Smooth muscle cell (in vitro differentiated cells): ENCODE measurements around the gene FAM114A1. TPM values are rescaled to one million over a fixed set of nuclear protein-coding genes. Genes with fewer than 3 reads are reported as not detected.

ENCODE experiments used
- DNase-seq: peaks from one replicate; lab custom pipeline; 2025; ENCODE audit not compliant: unreplicated experiment; lab: John Stamatoyannopoulos, UW
- H2AFZ ChIP-seq: fragments of 200-600 bp; sonication (generic); 2 replicates; pipeline ENCODE4 v1.6.0; 2016; ENCODE audit warnings: antibody characterized with exemption, low read depth, mild to moderate bottlenecking
- H3F3A ChIP-seq: fragments of 200-600 bp; sonication (generic); 2 replicates; pipeline ENCODE4 v1.6.0; 2017; ENCODE audit warnings: antibody characterized with exemption, low read depth
- H3K27ac ChIP-seq: fragments of 200-600 bp; sonication (generic); 2 replicates; pipeline ENCODE4 v1.5.1; 2016; ENCODE audit warnings: low read depth, mild to moderate bottlenecking
- H3K27me3 ChIP-seq: fragments of 200-600 bp; sonication (generic); 2 replicates; pipeline ENCODE4 v1.6.1; 2016; ENCODE audit warnings: low read depth, mild to moderate bottlenecking
- H3K36me3 ChIP-seq: fragments of 200-600 bp; sonication (generic); 2 replicates; pipeline ENCODE4 v1.5.1; 2016; ENCODE audit warnings: low read depth
- H3K4me1 ChIP-seq: fragments of 200-600 bp; sonication (generic); 2 replicates; pipeline ENCODE4 v1.5.1; 2016; ENCODE audit warnings: low read depth
- H3K4me2 ChIP-seq: fragments of 200-600 bp; sonication (generic); 2 replicates; pipeline ENCODE4 v1.6.0; 2016; ENCODE audit warnings: mild to moderate bottlenecking
- H3K4me3 ChIP-seq: fragments of 200-600 bp; sonication (generic); 2 replicates; pipeline ENCODE4 v1.5.1; 2016; ENCODE audit warnings: mild to moderate bottlenecking
- H3K79me2 ChIP-seq: fragments of 200-600 bp; sonication (generic); 2 replicates; pipeline ENCODE4 v1.6.0; 2016; ENCODE audit warnings: low read depth, mild to moderate bottlenecking
- H3K9ac ChIP-seq: fragments of 200-600 bp; sonication (generic); 2 replicates; pipeline ENCODE4 v1.6.0; 2016; ENCODE audit warnings: low read depth
- H3K9me3 ChIP-seq: fragments of 200-600 bp; sonication (generic); replicated peaks from 2 replicates; pipeline ENCODE4 v1.5.1; 2016; ENCODE audit warnings: low read depth
- H4K20me1 ChIP-seq: fragments of 200-600 bp; sonication (generic); 2 replicates; pipeline ENCODE4 v1.6.0; 2016; ENCODE audit warnings: low read depth
- CTCF ChIP-seq: fragments of 200-600 bp; sonication (generic); IDR thresholded peaks from 2 replicates; pipeline ENCODE4 v1.5.1; 2017; ENCODE audit warnings: borderline replicate concordance, mild to moderate bottlenecking, antibody characterized with exemption; ENCODE audit not compliant: insufficient read depth, poor library complexity, severe bottlenecking
- WGBS: methylation state at CpG from one replicate; pipeline ENCODE4 v1.1.7; 2016; ENCODE audit warnings: low lambda C conversion rate; 5-methylcytosine and 5-hydroxymethylcytosine counted together
- microRNA counts: library from miRNA; unstranded; fragments of <30 nt; microRNA quantifications from one replicate; lab custom pipeline; 2016
- microRNA-seq: library from miRNA; unstranded; fragments of <30 nt; microRNA quantifications from one replicate; pipeline ENCODE4, GENCODE V29; 2016; ENCODE audit warnings: borderline number of aligned reads
- polyA plus RNA-seq: library from polyadenylated mRNA; unstranded; fragments of >200 nt; fragmentation: Nextera tagmentation; extraction: Ambion mirVana; gene quantifications from 2 replicates; pipeline ENCODE4 v1.2.1, GENCODE V29; 2016
- small RNA-seq: library from RNA; depleted of rRNA; stranded (forward); fragments of <200 nt; gene quantifications from one replicate; pipeline ENCODE3, GENCODE V24; 2014
- total RNA-seq: library from RNA; depleted of rRNA; stranded (reverse); fragments of >200 nt; gene quantifications from 2 replicates; pipeline ENCODE4 v1.2.3, GENCODE V29; 2014

FAM114A1 gene
- total and polyA plus RNA-seq, 2 experiments from 2014 or later: 213 to 226 TPM

- Histone ChIP-seq H4K20me1 (no peaks in the 10 kb centered on the region), H3K9ac (no peak overlapping the region), H3K4me2 (no peak overlapping the region), H3K4me1 (no peaks in the 10 kb centered on the region), H3K9me3 (no peaks in the 10 kb centered on the region), H3K27ac (no peak overlapping the region), H3K4me3 (no peak overlapping the region), H3K36me3 (no peaks in the 10 kb centered on the region), H3F3A (no peaks in the 10 kb centered on the region), H3K27me3 (no peaks in the 10 kb centered on the region), H3K79me2 (no peaks in the 10 kb centered on the region), H2AFZ (no peak overlapping the region)
- 94% methylated on average over 3 of the region's 3 CpGs for WGBS
- no peak for DNase-seq
- no peak for TF ChIP-seq CTCF
These were observed 126.1 kb downstream of the FAM114A1 start for GRCh38 chr4:38993683-38994082.

- 98% methylated on average over 4 of the region's 4 CpGs for WGBS
These were observed 126.5 kb downstream of the FAM114A1 start for GRCh38 chr4:38994135-38994534.

More at GRCh38 chr4:38994135-38994534, 126.5 kb downstream of the FAM114A1 start:
- H3K27ac ChIP-seq: no peak overlapping the region
- H3K4me3 ChIP-seq: no peak overlapping the region
- H3K4me2 ChIP-seq: no peak overlapping the region
- no peaks in the 10 kb centered on the region for H3F3A ChIP-seq
- TF ChIP-seq CTCF: no peak
- no peaks in the 10 kb centered on the region for H3K4me1 ChIP-seq
- H3K27me3 ChIP-seq: no peaks in the 10 kb centered on the region
- no peak for DNase-seq
- H4K20me1 ChIP-seq: no peaks in the 10 kb centered on the region
- no peaks in the 10 kb centered on the region for H3K79me2 ChIP-seq
- no peaks in the 10 kb centered on the region for H3K36me3 ChIP-seq
- H3K9me3 ChIP-seq: no peaks in the 10 kb centered on the region
- H3K9ac ChIP-seq: no peak overlapping the region
- H2AFZ ChIP-seq: no peak overlapping the region

MicroRNAs encoded within 50 kb of the gene (microRNA counts, 767-probe panel; counts per million panel counts)
- microRNA hsa-miR-574-3p (lab: Ali Mortazavi, UCI) (9,682 counts per million, percentile 78 among the panel's probes with 10 or more counts), microRNA hsa-miR-574-5p (lab: Ali Mortazavi, UCI) (8,989 counts per million, percentile 69 among the panel's probes with 10 or more counts)

Small RNA genes within 50 kb of the gene (microRNA-seq; reads per million reads assigned to microRNA genes)
- gene MIR574: 4,429 reads per million, percentile 91 among the genes with 10 or more reads in this experiment

Small RNA genes within 50 kb of the gene (small RNA-seq; reads per million reads assigned to genes)
- gene MIR574: 17.7 reads per million, percentile 87 among the genes with 10 or more reads in this experiment

Other genes with a start within 250 kb of the FAM114A1 start
- 31.0 and 37.5 TPM in 2 replicates for gene KLF3, start 203.6 kb upstream of the FAM114A1 start, total RNA-seq
- 25.9 and 26.0 TPM in 2 replicates for gene KLF3, start 203.6 kb upstream of the FAM114A1 start, polyA plus RNA-seq
- gene TLR10, start 84.8 kb upstream of the FAM114A1 start, total RNA-seq: not detected in 2 replicates
- not detected in 2 replicates for gene TLR10, start 84.8 kb upstream of the FAM114A1 start, polyA plus RNA-seq
- gene TLR1, start 63.0 kb upstream of the FAM114A1 start, total RNA-seq: 2.0 and 8.4 TPM in 2 replicates
- 0.54 and 0.99 TPM in 2 replicates for gene TLR1, start 63.0 kb upstream of the FAM114A1 start, polyA plus RNA-seq
- 4.4 and 8.9 TPM in 2 replicates for gene TLR6, start 11.0 kb upstream of the FAM114A1 start, total RNA-seq
- gene TLR6, start 11.0 kb upstream of the FAM114A1 start, polyA plus RNA-seq: 0.17 and 0.89 TPM in 2 replicates
- gene TMEM156, start 164.6 kb downstream of the FAM114A1 start, total RNA-seq: 0.04 TPM in 1 of 2 replicates, not detected in the other
- 0.71 TPM in 1 of 2 replicates, not detected in the other for gene TMEM156, start 164.6 kb downstream of the FAM114A1 start, polyA plus RNA-seq
- gene KLHL5, start 194.4 kb downstream of the FAM114A1 start, total RNA-seq: 34.7 and 56.2 TPM in 2 replicates
- gene KLHL5, start 194.4 kb downstream of the FAM114A1 start, polyA plus RNA-seq: 28.4 and 31.9 TPM in 2 replicates